ENCODE data around the gene SCAP. TPM values are rescaled to one million over a fixed set of nuclear protein-coding genes. Genes with fewer than 3 reads are reported as not detected.
"Not testable (repeated sequence)": the region's sequence is repeated elsewhere in the genome, so short reads cannot be mapped to it uniquely, and the experiment has no call there.

The SCAP gene
- total and polyA plus RNA-seq, 8 donors, result 29.0 to 59.5 (median 37.2) TPM

DNA sequence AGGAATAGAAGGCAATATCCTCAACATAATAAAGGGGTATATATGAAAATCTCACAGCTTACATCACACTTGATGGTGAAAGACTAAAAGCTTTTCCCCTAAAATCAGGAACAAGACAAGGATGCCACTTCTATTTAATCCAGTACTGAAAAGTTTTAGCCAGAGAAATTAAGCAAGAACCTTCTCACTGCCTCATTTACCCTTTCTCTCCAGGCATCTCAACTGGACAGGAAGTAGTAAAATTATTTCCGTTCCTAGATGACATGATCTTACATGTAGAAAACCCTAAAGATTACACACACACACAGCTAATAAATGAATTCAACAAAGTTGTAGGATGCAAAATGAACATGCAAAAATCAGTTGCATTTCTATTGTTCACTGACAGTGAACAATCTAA is 11.2 kb downstream of the SCAP start:
- Histone ChIP-seq H3K36me3 (no peaks in the 10 kb centered on the region), H3K9me3 (no peaks in the 10 kb centered on the region), H3K4me1 (no peaks in the 10 kb centered on the region), H3K4me3 (no peak overlapping the region), H3K27me3 (no peaks in the 10 kb centered on the region), H3K27ac (no peak overlapping the region)
- TF ChIP-seq, protein P1, sequence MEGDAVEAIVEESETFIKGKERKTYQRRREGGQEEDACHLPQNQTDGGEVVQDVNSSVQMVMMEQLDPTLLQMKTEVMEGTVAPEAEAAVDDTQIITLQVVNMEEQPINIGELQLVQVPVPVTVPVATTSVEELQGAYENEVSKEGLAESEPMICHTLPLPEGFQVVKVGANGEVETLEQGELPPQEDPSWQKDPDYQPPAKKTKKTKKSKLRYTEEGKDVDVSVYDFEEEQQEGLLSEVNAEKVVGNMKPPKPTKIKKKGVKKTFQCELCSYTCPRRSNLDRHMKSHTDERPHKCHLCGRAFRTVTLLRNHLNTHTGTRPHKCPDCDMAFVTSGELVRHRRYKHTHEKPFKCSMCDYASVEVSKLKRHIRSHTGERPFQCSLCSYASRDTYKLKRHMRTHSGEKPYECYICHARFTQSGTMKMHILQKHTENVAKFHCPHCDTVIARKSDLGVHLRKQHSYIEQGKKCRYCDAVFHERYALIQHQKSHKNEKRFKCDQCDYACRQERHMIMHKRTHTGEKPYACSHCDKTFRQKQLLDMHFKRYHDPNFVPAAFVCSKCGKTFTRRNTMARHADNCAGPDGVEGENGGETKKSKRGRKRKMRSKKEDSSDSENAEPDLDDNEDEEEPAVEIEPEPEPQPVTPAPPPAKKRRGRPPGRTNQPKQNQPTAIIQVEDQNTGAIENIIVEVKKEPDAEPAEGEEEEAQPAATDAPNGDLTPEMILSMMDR (IDR thresholded peaks at IDR 0.05), result no peak
- FAIRE-seq (no peak), DNase-seq (no peak), ATAC-seq (no peak)
- 79 to 92% methylated on average over 1 of the region's 1 CpG for WGBS, 2 donors
- intact Hi-C loops (cut with DNase I), result no loop called here

DNA sequence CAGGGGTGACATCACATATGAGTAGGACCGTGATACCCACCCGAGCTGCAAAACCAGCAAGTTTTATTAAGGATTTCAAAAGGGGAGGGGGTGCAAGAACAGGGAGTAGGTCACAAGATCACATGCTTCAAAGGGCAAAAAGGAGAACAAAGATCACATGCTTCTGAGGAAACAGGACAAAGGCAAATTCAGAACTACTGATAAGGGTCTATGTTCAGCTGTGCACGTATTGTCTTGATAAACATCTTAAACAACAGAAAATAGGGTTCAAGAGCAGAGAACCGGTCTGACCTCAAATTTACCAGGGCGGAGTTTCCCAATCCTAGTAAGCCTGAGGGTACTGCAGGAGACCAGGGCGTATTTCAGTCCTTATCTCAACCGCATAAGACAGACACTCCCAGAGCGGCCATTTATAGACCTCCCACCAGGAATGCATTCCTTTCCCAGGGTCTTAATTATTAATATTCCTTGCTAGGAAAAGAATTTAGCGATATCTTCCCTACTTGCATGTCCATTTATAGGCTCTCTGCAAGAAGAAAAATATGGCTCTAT is 16.1 kb downstream of the SCAP start:
- H3K4me3 ChIP-seq; intact Hi-C loops (cut with DNase I); H3K27ac ChIP-seq; ATAC-seq; H3K4me1 ChIP-seq; H3K9me3 ChIP-seq; H3K27me3 ChIP-seq; H3K36me3 ChIP-seq; FAIRE-seq: not testable (repeated sequence)
- DNase-seq, result peak in 1 of 6 donors; percentile 0
- 90 to 92% methylated on average over 9 of the region's 9 CpGs for WGBS, 2 donors

DNA sequence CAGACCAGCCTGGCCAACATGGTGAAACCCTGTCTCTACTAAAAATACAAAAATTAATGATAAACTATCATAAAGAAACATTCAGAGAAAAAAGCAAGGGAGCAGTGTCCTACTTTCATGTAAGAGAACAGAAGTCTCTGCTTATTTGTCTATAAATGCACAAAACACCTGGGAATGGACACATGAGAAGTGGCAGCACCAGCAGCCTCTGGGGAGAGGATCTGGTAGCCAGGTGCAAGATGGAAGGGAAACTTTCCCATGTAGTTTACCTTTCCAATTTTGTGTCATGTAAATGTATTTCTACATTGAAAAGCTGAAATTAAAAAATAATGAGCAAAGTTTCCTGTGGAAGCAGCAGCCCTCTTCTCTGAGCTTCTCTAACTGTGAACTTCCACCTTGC is 18.8 kb downstream of the SCAP start:
- H3K9me3 ChIP-seq, result no peaks in the 10 kb centered on the region
- TF ChIP-seq, protein P1 (IDR thresholded peaks at IDR 0.05), result no peak
- FAIRE-seq, result no peak
- no peaks in the 10 kb centered on the region for H3K36me3 ChIP-seq
- intact Hi-C loops (cut with DNase I), result no loop called here
- no peak for ATAC-seq
- H3K27ac ChIP-seq, result no peak overlapping the region
- no peak overlapping the region for H3K4me3 ChIP-seq
- peaks cover 0 to 4% (median 0%) of the 10 kb centered on the region in 3 donors for H3K4me1 ChIP-seq
- DNase-seq, result peak in 1 of 6 donors; percentile 0
- no peaks in the 10 kb centered on the region for H3K27me3 ChIP-seq

DNA sequence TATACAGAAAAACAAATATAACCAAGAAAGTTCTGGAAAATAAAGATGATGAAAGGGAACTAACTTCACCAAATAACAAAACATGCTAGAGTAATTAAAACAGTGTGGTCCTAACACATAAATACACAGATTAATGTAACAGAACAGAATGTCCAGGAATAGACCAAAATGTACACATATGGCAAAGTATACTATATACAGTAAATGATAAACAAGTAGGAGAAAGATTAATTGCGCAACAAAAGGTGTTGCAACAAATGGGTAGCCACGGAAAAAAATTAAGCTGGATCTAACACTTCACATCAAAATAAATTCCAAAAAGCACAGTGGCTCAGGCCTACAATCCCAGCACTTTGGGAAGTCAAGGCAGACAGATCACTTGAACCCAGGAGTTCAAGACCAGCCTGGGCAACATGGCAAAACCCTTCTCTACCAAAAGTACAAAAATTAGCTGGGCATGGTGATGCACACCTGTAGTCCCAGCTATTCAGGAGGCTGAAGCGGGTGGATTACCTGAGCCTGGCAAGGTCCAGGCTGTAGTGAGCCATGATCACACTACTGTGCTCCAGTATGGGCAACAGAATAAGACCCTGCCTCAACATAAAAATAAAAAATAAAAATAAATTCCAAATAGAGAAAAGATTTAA is 19.8 kb downstream of the SCAP start:
- ATAC-seq (no peak), DNase-seq (peak in 1 of 6 donors; percentile 4), FAIRE-seq (no peak)
- Histone ChIP-seq H3K4me1 (peaks cover 0 to 4% (median 0%) of the 10 kb centered on the region in 3 donors), H3K27ac (no peak overlapping the region), H3K27me3 (no peaks in the 10 kb centered on the region), H3K36me3 (no peaks in the 10 kb centered on the region), H3K4me3 (no peak overlapping the region), H3K9me3 (no peaks in the 10 kb centered on the region)
- 67 to 73% methylated on average over 3 of the region's 3 CpGs for whole genome bisulfite sequencing, 2 donors
- intact Hi-C loops (cut with DNase I), result no loop called here
- TF ChIP-seq, protein P1 (IDR thresholded peaks at IDR 0.05), result no peak

DNA sequence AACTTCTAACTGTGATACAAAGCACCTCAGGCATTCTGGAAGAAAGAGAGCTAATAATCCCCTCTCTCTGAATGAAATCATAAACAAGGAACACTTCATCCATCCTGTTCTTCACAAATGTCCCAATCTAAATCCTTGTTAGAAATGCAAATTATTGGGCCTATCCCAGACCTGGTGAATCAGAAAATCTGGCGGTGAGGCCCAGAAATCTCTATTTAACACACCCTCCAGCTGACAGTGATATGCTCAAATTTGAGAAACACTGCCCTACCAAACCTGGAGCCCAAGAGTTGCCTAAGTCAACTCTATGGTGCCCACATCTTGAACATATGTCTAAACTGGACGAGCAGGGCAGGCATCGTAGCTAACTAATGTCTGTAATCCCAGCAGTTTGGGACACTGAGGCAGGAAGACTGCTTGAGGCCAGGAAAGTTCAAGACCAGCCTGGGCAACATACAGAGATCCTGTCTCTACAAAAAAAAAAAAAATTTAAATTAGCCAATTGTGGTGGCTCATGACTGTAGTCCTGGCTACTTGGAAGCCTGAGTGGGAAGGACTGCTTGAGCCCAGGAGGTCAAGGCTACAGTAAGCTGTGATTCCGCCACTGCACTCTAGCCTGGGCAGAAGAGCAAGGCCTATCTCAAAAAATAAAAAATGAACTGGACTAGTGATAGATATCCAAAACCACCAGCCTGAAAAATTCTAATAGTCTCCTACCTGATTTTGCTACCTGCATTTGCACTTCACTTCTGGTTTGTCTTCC is 23.1 kb downstream of the SCAP start:
- H3K4me1 ChIP-seq, result peaks cover 0 to 4% (median 0%) of the 10 kb centered on the region in 3 donors
- ATAC-seq (no peak), DNase-seq (peak in 1 of 6 donors; percentile 3), FAIRE-seq (no peak)
- 91 to 96% methylated on average over 4 of the region's 4 CpGs for WGBS, 2 donors
- H3K36me3 ChIP-seq, result no peaks in the 10 kb centered on the region
- no peaks in the 10 kb centered on the region for H3K9me3 ChIP-seq
- H3K4me3 ChIP-seq, result no peak overlapping the region
- no peak overlapping the region for H3K27ac ChIP-seq
- intact Hi-C loops (cut with DNase I), result no loop called here
- TF ChIP-seq, protein P1 (IDR thresholded peaks at IDR 0.05), result no peak
- no peaks in the 10 kb centered on the region for H3K27me3 ChIP-seq

Measured in pancreas (tissue), 10 donors.